Measurements from ENCODE around the gene UPF2. TPM values are rescaled to one million over a fixed set of nuclear protein-coding genes. Genes with fewer than 3 reads are reported as not detected.

The UPF2 gene
- total RNA-seq, 1 donor from 2014 or later: 26.4 TPM

- no peak overlapping the region for H3K27ac Mint-ChIP-seq
These were observed 120.7 kb downstream of the UPF2 start for GRCh38 chr10:11921800-11922392.

GRCh38 chr10:11919271-11919670 is 123.3 kb downstream of the UPF2 start:
- no peak for DNase-seq (ENCODE audit: low spot score in 2 of 2, unreplicated experiment in 2 of 2)
- peaks cover 10% of the 10 kb centered on the region for H3K4me1 Mint-ChIP-seq
- H3K4me3 Mint-ChIP-seq: no peak overlapping the region
- H3K9me3 Mint-ChIP-seq: no peaks in the 10 kb centered on the region
- peaks cover 27% of the 10 kb centered on the region for H3K36me3 Mint-ChIP-seq
- H3K27me3 Mint-ChIP-seq (ENCODE audit: low read depth): no peaks in the 10 kb centered on the region
- H3K27ac Mint-ChIP-seq: peak overlapping the region; percentile 44
- no peak for TF ChIP-seq CTCF (IDR thresholded peaks at IDR 0.05; ENCODE audit: unreplicated experiment)

More at GRCh38 chr10:11921800-11922392, 120.7 kb downstream of the UPF2 start:
- TF ChIP-seq CTCF (IDR thresholded peaks at IDR 0.05; ENCODE audit: unreplicated experiment): no peak
- Mint-ChIP-seq H3K4me3 (no peak overlapping the region), H3K9me3 (no peaks in the 10 kb centered on the region), H3K27me3 (ENCODE audit: low read depth) (no peaks in the 10 kb centered on the region), H3K4me1 (peaks cover 6% of the 10 kb centered on the region), H3K36me3 (peaks cover 46% of the 10 kb centered on the region)
- no peak for DNase-seq (ENCODE audit: low spot score in 2 of 2, unreplicated experiment in 2 of 2)

GRCh38 chr10:11918384-11918783 is 124.2 kb downstream of the UPF2 start:
- Mint-ChIP-seq H3K27ac (peak overlapping the region; percentile 88), H3K9me3 (no peaks in the 10 kb centered on the region), H3K27me3 (ENCODE audit: low read depth) (no peaks in the 10 kb centered on the region), H3K4me3 (no peak overlapping the region), H3K4me1 (peaks cover 13% of the 10 kb centered on the region), H3K36me3 (peaks cover 27% of the 10 kb centered on the region)
- DNase-seq (ENCODE audit: low spot score in 2 of 2, unreplicated experiment in 2 of 2): no peak
- no peak for TF ChIP-seq CTCF (IDR thresholded peaks at IDR 0.05; ENCODE audit: unreplicated experiment)

GRCh38 chr10:11913079-11913641 is 129.4 kb downstream of the UPF2 start:
- no peak for DNase-seq (ENCODE audit: low spot score in 2 of 2, unreplicated experiment in 2 of 2)
- Mint-ChIP-seq H3K36me3 (no peaks in the 10 kb centered on the region), H3K27me3 (ENCODE audit: low read depth) (no peaks in the 10 kb centered on the region), H3K27ac (peak overlapping the region; percentile 88), H3K4me1 (peaks cover 15% of the 10 kb centered on the region), H3K9me3 (no peaks in the 10 kb centered on the region), H3K4me3 (no peak overlapping the region)
- no peak for TF ChIP-seq CTCF (IDR thresholded peaks at IDR 0.05; ENCODE audit: unreplicated experiment)

GRCh38 chr10:11910102-11910501 is 132.5 kb downstream of the UPF2 start:
- no peak overlapping the region for H3K4me3 Mint-ChIP-seq
- no peaks in the 10 kb centered on the region for H3K9me3 Mint-ChIP-seq
- no peaks in the 10 kb centered on the region for H3K36me3 Mint-ChIP-seq
- TF ChIP-seq CTCF (IDR thresholded peaks at IDR 0.05; ENCODE audit: unreplicated experiment): no peak
- H3K27me3 Mint-ChIP-seq (ENCODE audit: low read depth): no peaks in the 10 kb centered on the region
- DNase-seq (ENCODE audit: low spot score in 2 of 2, unreplicated experiment in 2 of 2): no peak
- peaks cover 11% of the 10 kb centered on the region for H3K4me1 Mint-ChIP-seq
- peak overlapping the region; percentile 19 for H3K27ac Mint-ChIP-seq

Data from mesothelial cell of epicardium (in vitro differentiated cells).